ENCODE data around the gene EFHD2. TPM values are rescaled to one million over a fixed set of nuclear protein-coding genes. Genes with fewer than 3 reads are reported as not detected.
"Not testable (repeated sequence)": the region's sequence is repeated elsewhere in the genome, so short reads cannot be mapped to it uniquely, and the experiment has no call there.

Gene EFHD2
- total and polyA plus RNA-seq, 12 donors: 47.4 to 119 (median 87.9) TPM

DNA sequence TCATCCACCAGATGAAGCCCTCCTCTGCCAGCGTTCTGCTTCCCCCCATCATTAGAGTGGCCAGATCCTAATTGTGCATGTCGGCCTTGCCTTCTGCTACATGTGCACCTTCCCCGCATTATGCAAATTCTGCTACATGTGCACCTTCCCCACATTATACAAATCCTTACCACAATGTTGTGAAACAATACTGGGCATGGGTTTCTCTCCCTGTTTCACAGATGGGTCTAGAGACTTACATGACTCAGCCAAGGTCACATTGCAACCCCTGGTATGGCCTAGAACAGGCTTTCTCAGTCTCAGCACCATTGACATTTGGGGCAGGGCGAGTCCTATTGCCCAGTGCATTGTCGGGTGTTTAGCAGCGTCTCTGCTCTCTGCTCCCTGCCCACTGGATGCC lies 45.8 kb downstream of the EFHD2 start:
- intact Hi-C loops (cut with DNase I): no loop called here
- Histone ChIP-seq H3K27me3 (no peaks in the 10 kb centered on the region), H3K9me3 (replicated peaks in 1 of 3) (no peaks in the 10 kb centered on the region), H3K4me1 (replicated peaks in 1 of 2) (peaks cover 0 to 19% of the 10 kb centered on the region in 2 donors), H3K4me3 (no peak overlapping the region), H3K27ac (peak overlapping the region in 3 of 5 donors; percentile 47 to 71 (median 61)), H3K36me3 (replicated peaks in 1 of 2) (no peaks in the 10 kb centered on the region)
- TF ChIP-seq, protein P1, sequence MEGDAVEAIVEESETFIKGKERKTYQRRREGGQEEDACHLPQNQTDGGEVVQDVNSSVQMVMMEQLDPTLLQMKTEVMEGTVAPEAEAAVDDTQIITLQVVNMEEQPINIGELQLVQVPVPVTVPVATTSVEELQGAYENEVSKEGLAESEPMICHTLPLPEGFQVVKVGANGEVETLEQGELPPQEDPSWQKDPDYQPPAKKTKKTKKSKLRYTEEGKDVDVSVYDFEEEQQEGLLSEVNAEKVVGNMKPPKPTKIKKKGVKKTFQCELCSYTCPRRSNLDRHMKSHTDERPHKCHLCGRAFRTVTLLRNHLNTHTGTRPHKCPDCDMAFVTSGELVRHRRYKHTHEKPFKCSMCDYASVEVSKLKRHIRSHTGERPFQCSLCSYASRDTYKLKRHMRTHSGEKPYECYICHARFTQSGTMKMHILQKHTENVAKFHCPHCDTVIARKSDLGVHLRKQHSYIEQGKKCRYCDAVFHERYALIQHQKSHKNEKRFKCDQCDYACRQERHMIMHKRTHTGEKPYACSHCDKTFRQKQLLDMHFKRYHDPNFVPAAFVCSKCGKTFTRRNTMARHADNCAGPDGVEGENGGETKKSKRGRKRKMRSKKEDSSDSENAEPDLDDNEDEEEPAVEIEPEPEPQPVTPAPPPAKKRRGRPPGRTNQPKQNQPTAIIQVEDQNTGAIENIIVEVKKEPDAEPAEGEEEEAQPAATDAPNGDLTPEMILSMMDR (IDR thresholded peaks at IDR 0.05): no peak
- no peak for TF ChIP-seq POLR2A (IDR thresholded peaks at IDR 0.05)
- DNase-seq: peak; percentile 53 to 84 (median 71)
- 66 to 90% (median 80%) methylated on average over 3 to 6 of the region's 6 CpGs for WGBS, 4 donors

DNA sequence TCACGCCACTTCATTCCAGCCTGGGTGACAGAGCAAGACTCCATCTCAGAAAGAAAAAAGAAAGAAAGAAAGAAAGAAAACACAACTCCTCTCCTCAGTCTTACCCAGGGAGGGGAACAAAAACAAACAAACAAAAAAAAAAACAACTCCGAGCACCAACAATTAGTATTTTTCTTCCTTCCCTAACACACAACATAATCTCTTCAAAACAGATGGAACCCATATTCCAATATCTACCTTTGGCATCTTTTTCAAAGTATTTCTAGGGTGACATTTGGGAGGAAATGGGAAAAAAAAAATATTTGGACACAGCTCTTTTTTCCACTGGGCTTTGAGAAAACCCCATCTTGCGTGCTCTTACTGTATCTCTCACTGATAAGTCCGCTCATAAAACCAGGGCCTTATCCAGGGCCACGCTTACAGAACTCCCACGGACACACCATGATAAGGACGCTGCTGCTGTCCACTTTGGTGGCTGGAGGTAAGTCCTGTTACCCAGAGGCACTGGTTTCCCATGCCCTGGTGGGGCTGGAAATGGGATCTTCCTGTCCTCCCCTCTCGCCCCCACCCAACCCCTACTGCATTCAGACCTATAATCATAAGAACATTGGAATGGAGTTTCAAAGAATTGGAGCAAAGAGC lies 46.7 kb downstream of the EFHD2 start, which contains the start of gene CELA2A:
CELA2A (plus strand) TSS at position 420 of the 642 bp plus-strand sequence; CDS start at position 442, 22 bp downstream.
- peak within 1 kb of the TSS in 4 of 5 donors; percentile 28 to 71 (median 54) for H3K27ac ChIP-seq
- WGBS, 4 donors: 78 to 90% (median 83%) methylated on average over 8 of the region's 8 CpGs

DNA sequence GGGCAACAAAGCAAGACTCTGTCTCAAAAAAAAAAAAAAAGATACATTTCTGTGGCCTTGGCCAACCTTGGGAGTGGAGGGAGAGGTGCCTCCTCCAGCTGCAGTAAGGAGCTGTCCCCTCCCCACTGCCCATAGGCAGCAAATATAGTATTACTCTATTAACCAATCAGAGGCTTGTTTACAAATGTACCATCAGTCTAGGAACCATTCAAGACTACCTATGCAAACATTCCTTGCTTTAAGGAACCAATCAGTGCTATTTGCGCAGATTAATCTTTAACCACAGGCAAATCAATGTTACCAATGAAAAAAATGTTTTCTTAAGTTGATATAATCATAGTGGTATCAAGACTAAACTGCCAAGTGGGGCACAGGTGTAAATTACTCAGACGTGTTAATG lies 47.9 kb downstream of the EFHD2 start:
- TF ChIP-seq, protein P1 (IDR thresholded peaks at IDR 0.05): no peak
- TF ChIP-seq POLR2A (IDR thresholded peaks at IDR 0.05): no peak
- peak overlapping the region in 1 of 5 donors; percentile 56 for H3K27ac ChIP-seq
- no peaks in the 10 kb centered on the region for H3K27me3 ChIP-seq
- H3K4me3 ChIP-seq: no peak overlapping the region
- DNase-seq: no peak
- 80 to 86% (median 85%) methylated on average over 2 of the region's 2 CpGs for WGBS, 4 donors
- H3K9me3 ChIP-seq (replicated peaks in 1 of 3): no peaks in the 10 kb centered on the region
- intact Hi-C loops (cut with DNase I): no loop called here
- H3K36me3 ChIP-seq (replicated peaks in 1 of 2): no peaks in the 10 kb centered on the region
- peaks cover 0 to 19% of the 10 kb centered on the region in 2 donors for H3K4me1 ChIP-seq (replicated peaks in 1 of 2)

More for the DNA sequence above, 46.7 kb downstream of the EFHD2 start, which contains the start of gene CELA2A:
- H3K4me3 ChIP-seq: no peak within 1 kb of the TSS
- H3K4me1 ChIP-seq (replicated peaks in 1 of 2): peaks cover 0 to 19% of the 10 kb centered on the region in 2 donors
- DNase-seq: no peak
- no peaks in the 10 kb centered on the region for H3K36me3 ChIP-seq (replicated peaks in 1 of 2)
- no peaks in the 10 kb centered on the region for H3K9me3 ChIP-seq (replicated peaks in 1 of 3)
- intact Hi-C loops (cut with DNase I): no loop called here
- H3K27me3 ChIP-seq: no peaks in the 10 kb centered on the region
- no peak for TF ChIP-seq POLR2A (IDR thresholded peaks at IDR 0.05)
- TF ChIP-seq, protein P1 (IDR thresholded peaks at IDR 0.05): no peak

DNA sequence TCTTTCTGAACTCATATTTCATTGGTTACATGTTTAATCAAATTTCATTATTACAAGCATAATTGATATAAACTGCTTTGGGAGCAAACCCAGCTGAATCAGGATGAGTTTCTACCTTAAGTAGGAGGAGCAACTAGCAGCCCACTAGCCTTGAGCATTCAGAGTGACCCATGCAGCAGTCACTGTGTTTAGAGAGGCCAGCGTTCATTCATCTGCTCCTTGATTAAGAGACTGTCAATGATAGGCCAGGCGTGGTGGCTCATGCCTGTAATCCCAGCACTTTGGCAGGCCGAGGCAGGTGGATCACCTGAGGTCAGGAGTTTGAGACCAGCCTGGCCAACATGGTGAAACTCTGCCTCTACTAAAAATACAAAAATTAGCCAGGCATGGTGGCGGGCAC lies 48.7 kb downstream of the EFHD2 start:
- H3K4me1 ChIP-seq (replicated peaks in 1 of 2): peaks cover 0 to 19% of the 10 kb centered on the region in 2 donors
- WGBS, 4 donors: 51 to 79% (median 60%) methylated on average over 3 to 4 of the region's 4 CpGs

More for the DNA sequence above, 48.7 kb downstream of the EFHD2 start:
- intact Hi-C loops (cut with DNase I); H3K4me3 ChIP-seq; H3K27me3 ChIP-seq; H3K36me3 ChIP-seq (replicated peaks in 1 of 2); H3K9me3 ChIP-seq (replicated peaks in 1 of 3): not testable (repeated sequence)
- DNase-seq: peak in 6 of 7 donors; percentile 45 to 77 (median 62)
- H3K27ac ChIP-seq: peak overlapping the region in 2 of 5 donors; percentile 40 to 56
